Measurements from ENCODE around the gene PLAA. TPM values are rescaled to one million over a fixed set of nuclear protein-coding genes. Genes with fewer than 3 reads are reported as not detected.
A peak's percentile ranks its signal among the peaks of the same experiment; 100 is the strongest.
"Not testable (repeated sequence)": the region's sequence is repeated elsewhere in the genome, so short reads cannot be mapped to it uniquely, and the experiment has no call there.

The PLAA gene
- total RNA-seq, 1 donor from 2014 or later: 28.5 TPM

GRCh38 chr9:26940779-26941178 lies 6.3 kb downstream of the PLAA start:
- DNase-seq (no peak), ATAC-seq (ENCODE audit: poor library complexity) (no peak)
- intact Hi-C loops (cut with DNase I): no loop called here

GRCh38 chr9:26939955-26940711 lies 6.9 kb downstream of the PLAA start:
- DNase-seq: no peak
- intact Hi-C loops (cut with DNase I): no loop called here
- no peak for ATAC-seq (ENCODE audit: poor library complexity)

GRCh38 chr9:26937816-26938371 lies 9.1 kb downstream of the PLAA start:
- no peak for ATAC-seq (ENCODE audit: poor library complexity)
- no peak for DNase-seq
- intact Hi-C loops (cut with DNase I): no loop called here

GRCh38 chr9:26935847-26936246 lies 11.2 kb downstream of the PLAA start:
- DNase-seq (no peak), ATAC-seq (ENCODE audit: poor library complexity) (no peak)
- intact Hi-C loops (cut with DNase I): no loop called here

- ATAC-seq (ENCODE audit: poor library complexity) (no peak), DNase-seq (no peak)
- intact Hi-C loops (cut with DNase I): no loop called here
Measured at GRCh38 chr9:26928902-26929495, 18.0 kb downstream of the PLAA start.

- ATAC-seq (ENCODE audit: poor library complexity) (no peak), DNase-seq (no peak)
- intact Hi-C loops (cut with DNase I): no loop called here
Measured at GRCh38 chr9:26925609-26926008, 21.4 kb downstream of the PLAA start.

- intact Hi-C loops (cut with DNase I): no loop called here
- DNase-seq: no peak
- ATAC-seq (ENCODE audit: poor library complexity): no peak
Measured at GRCh38 chr9:26919698-26920097, 27.3 kb downstream of the PLAA start.

- ATAC-seq (ENCODE audit: poor library complexity) (no peak), DNase-seq (no peak)
- intact Hi-C loops (cut with DNase I): no loop called here
Measured at GRCh38 chr9:26913138-26913668, 33.8 kb downstream of the PLAA start.

GRCh38 chr9:26904671-26905070 lies 42.4 kb downstream of the PLAA start:
- ATAC-seq (ENCODE audit: poor library complexity): no peak
- intact Hi-C loops (cut with DNase I): no loop called here
- no peak for DNase-seq

GRCh38 chr9:26904070-26904469 lies 43.0 kb downstream of the PLAA start:
- DNase-seq (no peak), ATAC-seq (ENCODE audit: poor library complexity) (no peak)
- intact Hi-C loops (cut with DNase I): no loop called here

GRCh38 chr9:26893030-26893676 lies 53.9 kb downstream of the PLAA start:
- DNase-seq: no peak
- intact Hi-C loops (cut with DNase I): loop anchor here (2.0 to 5.0 kb wide), 2 partner anchors 54 to 64 kb away; partner anchors contain the start of genes IFT74 and PLAA
- no peak for ATAC-seq (ENCODE audit: poor library complexity)

- peak; percentile 100 for ATAC-seq (ENCODE audit: poor library complexity)
- peak; percentile 97 for DNase-seq
- intact Hi-C loops (cut with DNase I): loop anchor here (2.0 to 5.0 kb wide), 2 partner anchors 55 to 64 kb away; partner anchors contain the start of genes IFT74 and PLAA
Measured at GRCh38 chr9:26892251-26893029, 54.6 kb downstream of the PLAA start, which contains the start of gene CAAP1. Gene CAAP1 (minus strand): TSS chr9:26892802. CDS start chr9:26892715, 87 bp downstream.

GRCh38 chr9:26891726-26892125 lies 55.3 kb downstream of the PLAA start:
- intact Hi-C loops (cut with DNase I): loop anchor here (2.0 to 5.0 kb wide), 2 partner anchors 56 to 65 kb away; partner anchors contain the start of genes IFT74 and PLAA
- ATAC-seq (ENCODE audit: poor library complexity): no peak
- no peak for DNase-seq

GRCh38 chr9:26888271-26888670 lies 58.8 kb downstream of the PLAA start:
- intact Hi-C loops (cut with DNase I): no loop called here
- DNase-seq: no peak
- no peak for ATAC-seq (ENCODE audit: poor library complexity)

GRCh38 chr9:26882154-26882553 lies 64.9 kb downstream of the PLAA start:
- intact Hi-C loops (cut with DNase I): no loop called here
- no peak for DNase-seq
- ATAC-seq (ENCODE audit: poor library complexity): no peak

- intact Hi-C loops (cut with DNase I): no loop called here
- ATAC-seq (ENCODE audit: poor library complexity) (no peak), DNase-seq (no peak)
Measured at GRCh38 chr9:26880262-26880661, 66.8 kb downstream of the PLAA start.

GRCh38 chr9:26875155-26875554 lies 71.9 kb downstream of the PLAA start:
- intact Hi-C loops (cut with DNase I); ATAC-seq (ENCODE audit: poor library complexity); DNase-seq: not testable (repeated sequence)

- no peak for ATAC-seq (ENCODE audit: poor library complexity)
- intact Hi-C loops (cut with DNase I): no loop called here
- DNase-seq: no peak
Measured at GRCh38 chr9:26870292-26870691, 76.8 kb downstream of the PLAA start.

Data from Right ventricle myocardium superior (tissue), 1 donor.